GM23338 (cell line): ENCODE data around the gene ROCK2. TPM values are rescaled to one million over a fixed set of nuclear protein-coding genes. Genes with fewer than 3 reads are reported as not detected.

Experiments
- ATAC-seq: fragments of 200-7000 bp; cut with Tn5 transposase; 3 replicates; pipeline ENCODE4 v1.9.1; 2020
- DNase-seq: peaks from one replicate; pipeline ENCODE4 v3.0.0-alpha.2; 2015; ENCODE audit warnings: low spot score
- H2AFZ ChIP-seq: fragments of 200-600 bp; sonication (generic); 2 replicates; pipeline ENCODE4 v1.8.0; 2016; ENCODE audit warnings: antibody characterized with exemption, mild to moderate bottlenecking, moderate library complexity
- H3F3A ChIP-seq: fragments of 200-600 bp; sonication (generic); replicated peaks from 2 replicates; pipeline ENCODE4 v1.8.0; 2017; ENCODE audit warnings: antibody characterized with exemption, mixed run types, low read depth
- H3K27ac ChIP-seq: fragments of 200-600 bp; sonication (generic); 2 replicates; pipeline ENCODE4 v1.6.1; 2016; ENCODE audit warnings: low read depth
- H3K27me3 ChIP-seq: fragments of 200-600 bp; sonication (generic); 2 replicates; pipeline ENCODE4 v1.8.0; 2016; ENCODE audit warnings: mild to moderate bottlenecking, mixed run types, moderate library complexity; ENCODE audit not compliant: insufficient read depth
- H3K36me3 ChIP-seq: fragments of 200-600 bp; sonication (generic); 2 replicates; pipeline ENCODE4 v1.8.0; 2016; ENCODE audit warnings: mild to moderate bottlenecking; ENCODE audit not compliant: insufficient read depth
- H3K4me1 ChIP-seq: fragments of 200-600 bp; sonication (generic); 2 replicates; pipeline ENCODE4 v1.8.0; 2016; ENCODE audit warnings: mild to moderate bottlenecking, moderate library complexity; ENCODE audit not compliant: insufficient read depth
- H3K4me2 ChIP-seq: fragments of 200-600 bp; sonication (generic); 2 replicates; pipeline ENCODE4 v1.7.1; 2017; ENCODE audit warnings: mixed run types
- H3K4me3 ChIP-seq: fragments of 200-600 bp; sonication (generic); 2 replicates; pipeline ENCODE4 v1.6.1; 2016; ENCODE audit warnings: mixed run types
- H3K79me2 ChIP-seq: fragments of 200-600 bp; sonication (generic); replicated peaks from 2 replicates; pipeline ENCODE4 v1.8.0; 2017; ENCODE audit warnings: mild to moderate bottlenecking; ENCODE audit not compliant: insufficient read depth
- H3K9me2 ChIP-seq: fragments of 200-600 bp; sonication (generic); 2 replicates; pipeline ENCODE4 v1.8.0; 2017; ENCODE audit not compliant: insufficient read depth
- H4K20me1 ChIP-seq: fragments of 200-600 bp; sonication (generic); replicated peaks from 2 replicates; pipeline ENCODE4 v1.8.0; 2017; ENCODE audit warnings: mild to moderate bottlenecking; ENCODE audit not compliant: insufficient read depth
- H3K27ac Mint-ChIP-seq: 2 replicates; pipeline ENCODE4 v1.8.0; 2020; ENCODE audit warnings: inconsistent platforms, mild to moderate bottlenecking, moderate library complexity, mixed read lengths
- H3K27me3 Mint-ChIP-seq: 3 replicates; pipeline ENCODE4 v1.8.0; 2022; ENCODE audit warnings: low read depth, mild to moderate bottlenecking, moderate library complexity, mixed read lengths, inconsistent platforms; ENCODE audit not compliant: insufficient read depth, poor library complexity
- H3K36me3 Mint-ChIP-seq: 3 replicates; pipeline ENCODE4 v1.8.0; 2021; ENCODE audit warnings: low read depth, mild to moderate bottlenecking, inconsistent platforms, moderate library complexity, mixed read lengths
- H3K4me1 Mint-ChIP-seq: 3 replicates; pipeline ENCODE4 v1.8.0; 2020; ENCODE audit warnings: mild to moderate bottlenecking, inconsistent platforms, mixed read lengths
- H3K4me3 Mint-ChIP-seq: 3 replicates; pipeline ENCODE4 v1.8.0; 2021; ENCODE audit warnings: moderate library complexity, mild to moderate bottlenecking, inconsistent platforms, mixed read lengths
- H3K9me3 Mint-ChIP-seq: 3 replicates; pipeline ENCODE4 v1.8.0; 2020; ENCODE audit warnings: moderate library complexity, mild to moderate bottlenecking, inconsistent platforms, mixed read lengths
- CREB1 ChIP-seq: fragments of 250-450 bp; sonication (Bioruptor Pico); IDR thresholded peaks from 2 replicates; pipeline ENCODE4 v1.5.0; 2020; ENCODE audit warnings: low read depth, mild to moderate bottlenecking, moderate library complexity
- EZH2 ChIP-seq: fragments of 200-600 bp; sonication (generic); IDR thresholded peaks from one replicate; pipeline ENCODE4 v1.8.0; 2017; ENCODE audit warnings: antibody characterized with exemption, mild to moderate bottlenecking, low read depth; ENCODE audit not compliant: unreplicated experiment
- EZH2phosphoT487 ChIP-seq: fragments of 200-600 bp; sonication (generic); IDR thresholded peaks from one replicate; pipeline ENCODE4 v1.8.1; 2018; ENCODE audit warnings: antibody characterized with exemption; ENCODE audit not compliant: unreplicated experiment
- JUNB ChIP-seq: IDR thresholded peaks from one replicate; pipeline ENCODE4 v1.6.1; 2016; ENCODE audit warnings: antibody characterized with exemption; ENCODE audit not compliant: unreplicated experiment
- NANOG ChIP-seq: IDR thresholded peaks from 2 replicates; pipeline ENCODE4 v1.6.1; 2016; ENCODE audit warnings: antibody characterized with exemption, borderline replicate concordance
- POLR2AphosphoS5 ChIP-seq: IDR thresholded peaks from 2 replicates; pipeline ENCODE4 v1.6.1; 2016; ENCODE audit warnings: antibody characterized with exemption, low read depth
- REST ChIP-seq: IDR thresholded peaks from one replicate; pipeline ENCODE4 v1.6.1; 2018; ENCODE audit warnings: antibody characterized with exemption; ENCODE audit not compliant: unreplicated experiment
- STAT1 ChIP-seq: IDR thresholded peaks from one replicate; pipeline ENCODE4 v1.6.1; 2016; ENCODE audit warnings: antibody characterized with exemption; ENCODE audit not compliant: unreplicated experiment
- ZNF114 ChIP-seq: fragments of 250-450 bp; sonication (Bioruptor Pico); IDR thresholded peaks from 2 replicates; pipeline ENCODE4 v1.5.0; 2020; ENCODE audit warnings: mild to moderate bottlenecking, moderate library complexity
- ZNF462 ChIP-seq: fragments of 250-450 bp; sonication (Bioruptor Pico); IDR thresholded peaks from 2 replicates; pipeline ENCODE4 v1.5.0; 2020; ENCODE audit warnings: mild to moderate bottlenecking, moderate library complexity
- polyA plus RNA-seq: library from polyadenylated mRNA; unstranded; fragments of >200 nt; fragmentation: Nextera tagmentation; extraction: Ambion mirVana; gene quantifications from 2 replicates; pipeline ENCODE4 v1.2.1, GENCODE V29; 2016
- total RNA-seq: library from RNA; depleted of rRNA; stranded (reverse); fragments of >200 nt; shearing (Covaris generic); gene quantifications from 2 replicates; pipeline ENCODE4 v1.2.3, GENCODE V29; 2014

Gene ROCK2
- total and polyA plus RNA-seq, 2 experiments from 2014 or later = 16.4 to 28.0 TPM

DNA sequence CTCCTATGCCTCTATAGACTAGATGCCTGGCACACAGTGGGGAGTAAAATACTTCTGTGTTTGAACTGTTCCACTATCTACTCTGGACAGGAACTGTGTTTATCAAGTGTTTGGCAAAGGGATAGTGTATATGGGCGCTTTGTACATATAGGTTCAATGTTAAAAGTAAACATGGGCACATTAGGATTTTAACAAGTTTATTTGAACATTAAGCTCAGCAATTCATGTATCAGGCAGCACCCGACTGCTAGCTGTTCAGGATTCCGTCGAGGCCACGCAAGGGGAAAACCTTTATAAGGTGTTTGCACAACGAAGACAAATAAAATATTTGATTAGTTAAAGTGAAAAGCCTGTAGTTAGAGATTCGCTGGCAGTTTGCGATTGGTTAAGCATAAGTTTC lies 43.4 kb upstream of the ROCK2 start (continued):
- TF ChIP-seq NANOG (no peak), JUNB (no peak), EZH2phosphoT487 (no peak), POLR2AphosphoS5 (no peak), ZNF462 (CRISPR knock-in tag) (no peak)

DNA sequence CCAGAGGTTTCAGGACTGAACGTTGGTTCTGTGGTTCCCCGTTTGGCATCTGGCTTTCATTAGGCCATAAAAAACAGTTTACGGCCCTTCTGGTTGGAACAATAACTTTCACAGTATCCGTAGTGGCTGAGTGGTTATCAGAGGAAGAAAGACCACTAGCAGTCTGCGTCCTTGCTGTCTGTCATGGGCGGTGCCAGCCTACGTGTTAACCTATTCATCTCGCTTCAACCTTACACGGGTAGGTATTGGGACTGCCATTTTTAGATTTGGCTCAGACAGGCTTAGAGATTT lies 42.6 kb upstream of the ROCK2 start:
- ATAC-seq (no peak), DNase-seq (no peak)
- Mint-ChIP-seq H3K9me3 (no peaks in the 10 kb centered on the region), H3K4me1 (peaks cover 14% of the 10 kb centered on the region; the same call in 2 of the 3 replicates), H3K27me3 (peaks cover 7% of the 10 kb centered on the region), H3K27ac (no peak overlapping the region), H3K36me3 (no peaks in the 10 kb centered on the region), H3K4me3 (no peak overlapping the region)
- no peak overlapping the region for H3K27ac ChIP-seq
- peaks cover 4% of the 10 kb centered on the region; the same call in 1 of the 2 replicates for H3K4me1 ChIP-seq
- no peaks in the 10 kb centered on the region for H3K36me3 ChIP-seq
- H4K20me1 ChIP-seq = no peaks in the 10 kb centered on the region
- no peak overlapping the region for H3K4me2 ChIP-seq
- H3K4me3 ChIP-seq = no peak overlapping the region
- H3K27me3 ChIP-seq = no peaks in the 10 kb centered on the region
- H3K9me2 ChIP-seq = no peaks in the 10 kb centered on the region
- H3F3A ChIP-seq = no peaks in the 10 kb centered on the region
- H3K79me2 ChIP-seq = no peaks in the 10 kb centered on the region
- H2AFZ ChIP-seq = no peak overlapping the region
- TF ChIP-seq STAT1 (no peak), EZH2 (no peak), CREB1 (CRISPR knock-in tag) (no peak), REST (no peak), ZNF114 (CRISPR knock-in tag) (no peak)
